IMR-90 (cell line): Measurements from ENCODE around the gene RUNDC1. TPM values are rescaled to one million over a fixed set of nuclear protein-coding genes. Genes with fewer than 3 reads are reported as not detected.

Experiments
- ATAC-seq: fragments of 200-7000 bp; cut with Tn5 transposase; 2 replicates; pipeline ENCODE4 v1.9.1; 2020; ENCODE audit warnings: low read depth, mild to moderate bottlenecking, moderate library complexity
- BruUV-seq: library from RNA; stranded (reverse); fragments of 400-500 nt; replicated peaks from 2 replicates; lab custom pipeline; 2021; lab: Mats Ljungman, UMichigan
- CTCF ChIA-PET: fragments of 300-600 bp; formaldehyde crosslinking; extraction: SDS; loops from one replicate; lab custom pipeline; 2021; ENCODE audit warnings: antibody characterized with exemption; lab: Yijun Ruan, JAX
- POLR2A ChIA-PET: fragments of 300-600 bp; sonication (Branson Sonifier 250); formaldehyde crosslinking; loops from one replicate; lab custom pipeline; 2022; ENCODE audit warnings: antibody characterized with exemption; ENCODE audit not compliant: unreplicated experiment; lab: Charles Lee
- DNase-seq: peaks from one replicate; pipeline ENCODE4 v3.0.0; 2013
- H2AFZ ChIP-seq: replicated peaks from 2 replicates; pipeline ENCODE3; 2013; ENCODE audit warnings: low read length, mild to moderate bottlenecking; ENCODE audit not compliant: poor library complexity
- H2AK5ac ChIP-seq: 2 replicates; pipeline ENCODE4 v1.6.1; 2013; ENCODE audit warnings: low read depth, low read length, inconsistent platforms
- H2AK9ac ChIP-seq: replicated peaks from 2 replicates; pipeline ENCODE3; 2013; ENCODE audit warnings: mild to moderate bottlenecking, low read depth, low read length, moderate library complexity; ENCODE audit not compliant: poor library complexity
- H2BK120ac ChIP-seq: 2 replicates; pipeline ENCODE4 v1.6.1; 2013; ENCODE audit warnings: low read depth, low read length, inconsistent platforms
- H2BK15ac ChIP-seq: 3 replicates; pipeline ENCODE4 v1.6.1; 2013; ENCODE audit warnings: low read depth, low read length, inconsistent platforms
- H2BK20ac ChIP-seq: 2 replicates; pipeline ENCODE4 v1.6.1; 2013; ENCODE audit warnings: low read depth, mild to moderate bottlenecking, inconsistent platforms, low read length, moderate library complexity
- H2BK5ac ChIP-seq: 2 replicates; pipeline ENCODE4 v1.6.1; 2013; ENCODE audit warnings: mild to moderate bottlenecking, low read depth, low read length, inconsistent platforms; ENCODE audit not compliant: poor library complexity, severe bottlenecking
- H3K14ac ChIP-seq: replicated peaks from 2 replicates; pipeline ENCODE4 v1.6.1; 2013; ENCODE audit warnings: low read depth, low read length, inconsistent platforms
- H3K18ac ChIP-seq: 2 replicates; pipeline ENCODE4 v1.6.1; 2013; ENCODE audit warnings: low read depth, low read length, control low read depth
- H3K23ac ChIP-seq: 2 replicates; pipeline ENCODE4 v1.6.1; 2013; ENCODE audit warnings: low read depth, low read length, inconsistent platforms
- H3K27ac ChIP-seq: 2 replicates; pipeline ENCODE4 v1.5.1; 2013; ENCODE audit warnings: mild to moderate bottlenecking, control low read depth, low read length; ENCODE audit not compliant: insufficient read depth
- H3K27me3 ChIP-seq: 2 replicates; pipeline ENCODE4 v1.6.1; 2013; ENCODE audit warnings: low read length; ENCODE audit not compliant: control insufficient read depth, insufficient read depth
- H3K36me3 ChIP-seq: 2 replicates; pipeline ENCODE4 v1.6.1; 2013; ENCODE audit warnings: low read length, mixed read lengths; ENCODE audit not compliant: control insufficient read depth, insufficient read depth
- H3K4ac ChIP-seq: 2 replicates; pipeline ENCODE4 v1.6.1; 2013; ENCODE audit warnings: low read depth, low read length, inconsistent platforms
- H3K4me1 ChIP-seq: 2 replicates; pipeline ENCODE4 v1.6.1; 2013; ENCODE audit warnings: low read length, mixed read lengths; ENCODE audit not compliant: control insufficient read depth, insufficient read depth
- H3K4me2 ChIP-seq: 2 replicates; pipeline ENCODE4 v1.6.1; 2013; ENCODE audit warnings: low read depth, mild to moderate bottlenecking, control low read depth, low read length, moderate library complexity
- H3K4me3 ChIP-seq: 2 replicates; pipeline ENCODE4 v1.5.1; 2013; ENCODE audit warnings: low read depth, mild to moderate bottlenecking, control low read depth, low read length, moderate library complexity; ENCODE audit not compliant: insufficient read depth
- H3K56ac ChIP-seq: 2 replicates; pipeline ENCODE4 v1.6.1; 2013; ENCODE audit warnings: low read length, inconsistent platforms; ENCODE audit not compliant: insufficient read depth; ENCODE audit errors: extremely low read depth
- H3K79me1 ChIP-seq, 2 experiments: 2 replicates each; pipeline ENCODE4 v1.6.1; 2013; ENCODE audit warnings: low read length in 2 of 2, inconsistent platforms in 1 of 2, low read depth in 1 of 2
- H3K9ac ChIP-seq: 2 replicates; pipeline ENCODE4 v1.6.1; 2013; ENCODE audit warnings: low read depth, low read length, control low read depth
- H3K9me1 ChIP-seq: 2 replicates; pipeline ENCODE4 v1.6.1; 2013; ENCODE audit warnings: low read length, inconsistent platforms; ENCODE audit not compliant: insufficient read depth
- H3K9me3 ChIP-seq: 2 replicates; pipeline ENCODE4 v1.6.1; 2013; ENCODE audit warnings: low read length; ENCODE audit not compliant: control insufficient read depth, insufficient read depth
- H4K20me1 ChIP-seq: 2 replicates; pipeline ENCODE4 v1.6.1; 2013; ENCODE audit warnings: low read length, inconsistent platforms; ENCODE audit not compliant: insufficient read depth
- H4K5ac ChIP-seq: 2 replicates; pipeline ENCODE4 v1.6.1; 2013; ENCODE audit warnings: mild to moderate bottlenecking, low read depth, low read length, control low read depth
- H4K8ac ChIP-seq, 2 experiments: 2 replicates each; pipeline ENCODE4 v1.6.1; 2013; ENCODE audit warnings: low read depth in 2 of 2, low read length in 2 of 2, control low read depth in 1 of 2, inconsistent platforms in 1 of 2
- H4K91ac ChIP-seq: 2 replicates; pipeline ENCODE4 v1.6.1; 2013; ENCODE audit warnings: low read depth, low read length, inconsistent platforms; ENCODE audit not compliant: insufficient read depth
- BHLHE40 ChIP-seq: fragments of 150-350 bp; IDR thresholded peaks from 2 replicates; pipeline ENCODE4 v1.6.1; 2016; ENCODE audit warnings: mild to moderate bottlenecking, low read depth, low read length
- CEBPB ChIP-seq: IDR thresholded peaks from 2 replicates; pipeline ENCODE4 v1.6.1; 2012; ENCODE audit warnings: low read depth, low read length, improper control_type of control experiment
- CHD1 ChIP-seq: IDR thresholded peaks from 2 replicates; pipeline ENCODE4 v1.6.1; 2012; ENCODE audit warnings: low read depth, low read length, improper control_type of control experiment
- FOS ChIP-seq: fragments of 150-350 bp; IDR thresholded peaks from 2 replicates; pipeline ENCODE4 v1.6.1; 2016; ENCODE audit warnings: low read depth, low read length
- MAFK ChIP-seq: IDR thresholded peaks from 2 replicates; pipeline ENCODE4 v1.6.1; 2012; ENCODE audit warnings: low read depth, low read length, improper control_type of control experiment
- MAZ ChIP-seq: IDR thresholded peaks from 2 replicates; pipeline ENCODE4 v1.6.1; 2012; ENCODE audit warnings: low read depth, mild to moderate bottlenecking, low read length, improper control_type of control experiment, moderate library complexity, borderline replicate concordance
- MXI1 ChIP-seq: IDR thresholded peaks from 2 replicates; pipeline ENCODE4 v1.6.1; 2012; ENCODE audit warnings: low read depth, mild to moderate bottlenecking, low read length, moderate library complexity, borderline replicate concordance
- NFE2L2 ChIP-seq: fragments of 150-350 bp; IDR thresholded peaks from 2 replicates; pipeline ENCODE4 v1.6.1; 2016; ENCODE audit warnings: low read depth, mild to moderate bottlenecking, low read length
- POLR2A ChIP-seq: IDR thresholded peaks from 2 replicates; pipeline ENCODE4 v1.6.1; 2012; ENCODE audit warnings: mild to moderate bottlenecking, low read depth, low read length
- RAD21 ChIP-seq: IDR thresholded peaks from 2 replicates; pipeline ENCODE4 v1.6.1; 2012; ENCODE audit warnings: low read length, improper control_type of control experiment
- RCOR1 ChIP-seq: IDR thresholded peaks from 2 replicates; pipeline ENCODE4 v1.6.1; 2012; ENCODE audit warnings: mild to moderate bottlenecking, low read length, improper control_type of control experiment; ENCODE audit not compliant: insufficient replicate concordance
- RFX5 ChIP-seq: IDR thresholded peaks from 2 replicates; pipeline ENCODE4 v1.8.0; 2012; ENCODE audit warnings: low read depth, mild to moderate bottlenecking, low read length, moderate library complexity
- SMC3 ChIP-seq: fragments of 150-350 bp; IDR thresholded peaks from 2 replicates; pipeline ENCODE4 v1.6.1; 2016; ENCODE audit warnings: low read depth, mild to moderate bottlenecking, antibody characterized with exemption, low read length, moderate library complexity
- WGBS, 2 experiments: methylation state at CpG; one replicate each; pipeline versions ENCODE4 v1.1.5 to v1.1.7; 2013; ENCODE audit warnings: missing lambda C conversion rate in 2 of 2; ENCODE audit not compliant: insufficient read length in 1 of 2; ENCODE audit errors: extremely low coverage in 2 of 2; 5-methylcytosine and 5-hydroxymethylcytosine counted together
- dilution Hi-C: fragments of 300-500 bp; cut with HindIII; formaldehyde crosslinking; loops from one replicate; pipeline ENCODE4 v1.14.3; 2018; ENCODE audit warnings: low sequenced_read_pairs; ENCODE audit not compliant: unreplicated experiment
- in situ Hi-C: fragments of 300-500 bp; cut with MboI; formaldehyde crosslinking; loops from 3 replicates; pipeline ENCODE4 v1.14.3; 2019; ENCODE audit warnings: low sequenced_read_pairs, inconsistent platforms, mixed read lengths
- intact Hi-C: fragments of 100-400 bp; cut with micrococcal nuclease; formaldehyde crosslinking; loops from 2 replicates; pipeline ENCODE4 v1.10.0; 2022
- polyA plus RNA-seq, 3 experiments: library from polyadenylated mRNA; depleted of rRNA; stranded (reverse); fragments of >200 nt; gene quantifications; 2 replicates each; pipeline ENCODE4 v1.2.3, GENCODE V29; 2012; ENCODE audit warnings: low replicate concordance in 1 of 3
- total RNA-seq: library from RNA; depleted of rRNA; stranded (reverse); fragments of >200 nt; gene quantifications from 2 replicates; pipeline ENCODE4 v1.2.3, GENCODE V29; 2012
- TF ChIP-seq, protein P1 (sequence below): fragments of 150-350 bp; IDR thresholded peaks from 2 replicates; pipeline ENCODE4 v1.6.1; 2016; ENCODE audit warnings: low read depth, mild to moderate bottlenecking, low read length, moderate library complexity, borderline replicate concordance
- TF ChIP-seq, protein P2 (sequence below): fragments of 150-350 bp; IDR thresholded peaks from 2 replicates; pipeline ENCODE4 v1.6.1; 2017; ENCODE audit warnings: mild to moderate bottlenecking, antibody characterized with exemption, low read length, low read depth
- TF ChIP-seq, protein P3 (sequence below): conservative IDR thresholded peaks from 2 replicates; pipeline ENCODE4 v1.5.1; 2012; ENCODE audit warnings: mild to moderate bottlenecking, low read depth, low read length, improper control_type of control experiment

The RUNDC1 gene
- total and polyA plus RNA-seq, 2 of the 4 experiments (the other 2 are of a cell fraction): 7.0 to 7.9 TPM

DNA sequence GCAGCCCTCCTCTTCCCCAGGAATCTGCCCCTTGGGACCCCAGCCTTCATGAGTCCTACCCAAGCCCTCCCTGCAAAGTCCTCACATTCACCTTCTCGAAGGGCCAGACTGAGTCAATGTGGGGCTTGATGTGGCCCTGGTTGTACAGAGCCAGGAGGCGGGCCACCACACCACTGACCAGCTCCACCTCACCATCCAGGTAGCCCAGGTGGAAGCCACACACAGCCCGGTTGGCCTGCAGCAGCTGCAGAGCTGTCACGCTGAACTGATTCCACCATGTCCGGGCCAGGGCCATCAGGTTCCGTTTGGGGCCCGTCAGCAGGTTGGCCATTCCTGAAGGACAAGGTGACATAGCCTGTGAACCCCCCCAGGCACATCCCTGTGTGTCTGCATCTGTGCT lies 35.9 kb downstream of the RUNDC1 start:
- CTCF ChIA-PET: no interaction called here

More for the DNA sequence above, 35.9 kb downstream of the RUNDC1 start:
- H4K20me1 ChIP-seq: peaks cover 32% of the 10 kb centered on the region; the same call in 1 of the 2 replicates
- H3K9me1 ChIP-seq: peaks cover 30% of the 10 kb centered on the region
- H2AFZ ChIP-seq: peak overlapping the region; percentile 19
- H2BK5ac ChIP-seq: no peak overlapping the region
- intact Hi-C loops (no loop called here), dilution Hi-C loops (no loop called here), in situ Hi-C loops (no loop called here)
- no peak overlapping the region for H3K4me2 ChIP-seq
- H3K23ac ChIP-seq: no peak overlapping the region
- H4K5ac ChIP-seq: no peak overlapping the region
- H4K8ac ChIP-seq: no peak overlapping the region
- no peak overlapping the region for H2BK15ac ChIP-seq
- no peaks in the 10 kb centered on the region for H3K27me3 ChIP-seq
- no peak overlapping the region for H3K18ac ChIP-seq
- H3K36me3 ChIP-seq: peaks cover 59% of the 10 kb centered on the region
- H3K4me3 ChIP-seq: no peak overlapping the region
- no peak overlapping the region for H2BK120ac ChIP-seq
- no peak overlapping the region for H4K91ac ChIP-seq
- H2BK20ac ChIP-seq: no peak overlapping the region
- WGBS, 2 experiments: 92% methylated on average over 2 of the region's 7 CpGs; no CpG with 5 or more reads in 1 of the 2 experiments
- H3K79me1 ChIP-seq: peaks cover 15 to 59% of the 10 kb centered on the region in 2 experiments; a peak in 3 of 4 replicates
- ATAC-seq (no peak), DNase-seq (no peak)
- H3K9ac ChIP-seq: no peak overlapping the region
- POLR2A ChIA-PET: no interaction called here
- no peak overlapping the region for H3K56ac ChIP-seq
- peaks cover 12% of the 10 kb centered on the region for H3K4me1 ChIP-seq
- H2AK5ac ChIP-seq: no peak overlapping the region
- TF ChIP-seq FOS (no peak), MAFK (no peak), SMC3 (no peak), BHLHE40 (no peak), RCOR1 (no peak), MXI1 (no peak), RFX5 (no peak), RAD21 (no peak), NFE2L2 (no peak), CEBPB (no peak), POLR2A (no peak), CHD1 (no peak), MAZ (no peak)
- TF ChIP-seq, protein P1, sequence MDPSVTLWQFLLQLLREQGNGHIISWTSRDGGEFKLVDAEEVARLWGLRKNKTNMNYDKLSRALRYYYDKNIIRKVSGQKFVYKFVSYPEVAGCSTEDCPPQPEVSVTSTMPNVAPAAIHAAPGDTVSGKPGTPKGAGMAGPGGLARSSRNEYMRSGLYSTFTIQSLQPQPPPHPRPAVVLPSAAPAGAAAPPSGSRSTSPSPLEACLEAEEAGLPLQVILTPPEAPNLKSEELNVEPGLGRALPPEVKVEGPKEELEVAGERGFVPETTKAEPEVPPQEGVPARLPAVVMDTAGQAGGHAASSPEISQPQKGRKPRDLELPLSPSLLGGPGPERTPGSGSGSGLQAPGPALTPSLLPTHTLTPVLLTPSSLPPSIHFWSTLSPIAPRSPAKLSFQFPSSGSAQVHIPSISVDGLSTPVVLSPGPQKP: no peak
- TF ChIP-seq, protein P2, sequence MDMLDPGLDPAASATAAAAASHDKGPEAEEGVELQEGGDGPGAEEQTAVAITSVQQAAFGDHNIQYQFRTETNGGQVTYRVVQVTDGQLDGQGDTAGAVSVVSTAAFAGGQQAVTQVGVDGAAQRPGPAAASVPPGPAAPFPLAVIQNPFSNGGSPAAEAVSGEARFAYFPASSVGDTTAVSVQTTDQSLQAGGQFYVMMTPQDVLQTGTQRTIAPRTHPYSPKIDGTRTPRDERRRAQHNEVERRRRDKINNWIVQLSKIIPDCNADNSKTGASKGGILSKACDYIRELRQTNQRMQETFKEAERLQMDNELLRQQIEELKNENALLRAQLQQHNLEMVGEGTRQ: no peak
- TF ChIP-seq, protein P3, sequence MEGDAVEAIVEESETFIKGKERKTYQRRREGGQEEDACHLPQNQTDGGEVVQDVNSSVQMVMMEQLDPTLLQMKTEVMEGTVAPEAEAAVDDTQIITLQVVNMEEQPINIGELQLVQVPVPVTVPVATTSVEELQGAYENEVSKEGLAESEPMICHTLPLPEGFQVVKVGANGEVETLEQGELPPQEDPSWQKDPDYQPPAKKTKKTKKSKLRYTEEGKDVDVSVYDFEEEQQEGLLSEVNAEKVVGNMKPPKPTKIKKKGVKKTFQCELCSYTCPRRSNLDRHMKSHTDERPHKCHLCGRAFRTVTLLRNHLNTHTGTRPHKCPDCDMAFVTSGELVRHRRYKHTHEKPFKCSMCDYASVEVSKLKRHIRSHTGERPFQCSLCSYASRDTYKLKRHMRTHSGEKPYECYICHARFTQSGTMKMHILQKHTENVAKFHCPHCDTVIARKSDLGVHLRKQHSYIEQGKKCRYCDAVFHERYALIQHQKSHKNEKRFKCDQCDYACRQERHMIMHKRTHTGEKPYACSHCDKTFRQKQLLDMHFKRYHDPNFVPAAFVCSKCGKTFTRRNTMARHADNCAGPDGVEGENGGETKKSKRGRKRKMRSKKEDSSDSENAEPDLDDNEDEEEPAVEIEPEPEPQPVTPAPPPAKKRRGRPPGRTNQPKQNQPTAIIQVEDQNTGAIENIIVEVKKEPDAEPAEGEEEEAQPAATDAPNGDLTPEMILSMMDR: no peak
- no peak overlapping the region for H3K14ac ChIP-seq
- H3K9me3 ChIP-seq: no peaks in the 10 kb centered on the region
- no TSS peak for BruUV-seq
- no peak overlapping the region for H3K4ac ChIP-seq
- no peak overlapping the region for H2AK9ac ChIP-seq
- H3K27ac ChIP-seq: no peak overlapping the region
